Breast epithelium (tissue), 4 donors: ENCODE data around the gene MPP2. TPM values are rescaled to one million over a fixed set of nuclear protein-coding genes. Genes with fewer than 3 reads are reported as not detected.

ENCODE experiments used
- DNase-seq, 2 donors: peaks; one replicate each; pipeline ENCODE4 v3.0.0-alpha.2; 2019; ENCODE audit warnings: low spot score in 2 of 2
- H3K27ac ChIP-seq, 2 donors: fragments of 200-600 bp; sonication (generic) in 1 of 2; one replicate each; pipeline ENCODE4 v1.5.1; 2016 to 2019; ENCODE audit warnings: mild to moderate bottlenecking in 1 of 2
- H3K27me3 ChIP-seq, 2 donors: fragments of 200-600 bp; sonication (generic) in 1 of 2; one replicate each; pipeline versions ENCODE4 v1.5.1 to v1.6.0; 2017 to 2019; ENCODE audit warnings: control low read depth in 1 of 2, mild to moderate bottlenecking in 1 of 2
- H3K36me3 ChIP-seq: fragments of 200-600 bp; one replicate; pipeline ENCODE4 v1.5.1; 2019
- H3K4me1 ChIP-seq, 2 donors: fragments of 200-600 bp; sonication (generic); one replicate each; pipeline ENCODE4 v1.5.1; 2016 to 2019; ENCODE audit warnings: control low read depth in 1 of 2
- H3K4me3 ChIP-seq, 3 donors: fragments of 200-600 bp; sonication (generic); 1 replicate in 2 of 3; 2 replicates in 1 of 3; pipeline ENCODE4 v1.5.1; 2016 to 2019; ENCODE audit warnings: mild to moderate bottlenecking in 3 of 3, moderate library complexity in 2 of 3
- H3K9me3 ChIP-seq, 2 donors: fragments of 200-600 bp; sonication (generic) in 1 of 2; one replicate each; pipeline ENCODE4 v1.5.1; 2016 to 2019; ENCODE audit warnings: control low read depth in 1 of 2
- POLR2A ChIP-seq: fragments of 450-650 bp; IDR thresholded peaks from one replicate; pipeline ENCODE4 v1.6.1; 2016; ENCODE audit warnings: antibody characterized with exemption, mild to moderate bottlenecking, moderate library complexity
- POLR2AphosphoS5 ChIP-seq, 3 donors: sonication (generic); formaldehyde crosslinking; IDR thresholded peaks; one replicate each; pipeline ENCODE4 v1.6.1; 2017; ENCODE audit warnings: antibody characterized with exemption in 3 of 3
- intact Hi-C: fragments of 100-400 bp; cut with DNase I; formaldehyde crosslinking; loops from one replicate; pipeline ENCODE4 v1.15.1; 2023; ENCODE audit warnings: low total_unique reads
- total RNA-seq, 3 donors: library from RNA; depleted of rRNA; stranded (reverse); fragments of >200 nt; gene quantifications; one replicate each; pipeline ENCODE4 v1.1.0, GENCODE V29; 2016
- TF ChIP-seq, protein P1 (sequence below), 3 donors: fragments of 450-650 bp; IDR thresholded peaks; one replicate each; pipeline ENCODE4 v1.5.1; 2016 to 2017; ENCODE audit warnings: antibody characterized with exemption in 3 of 3, mild to moderate bottlenecking in 3 of 3, moderate library complexity in 3 of 3

Gene MPP2, protein sequence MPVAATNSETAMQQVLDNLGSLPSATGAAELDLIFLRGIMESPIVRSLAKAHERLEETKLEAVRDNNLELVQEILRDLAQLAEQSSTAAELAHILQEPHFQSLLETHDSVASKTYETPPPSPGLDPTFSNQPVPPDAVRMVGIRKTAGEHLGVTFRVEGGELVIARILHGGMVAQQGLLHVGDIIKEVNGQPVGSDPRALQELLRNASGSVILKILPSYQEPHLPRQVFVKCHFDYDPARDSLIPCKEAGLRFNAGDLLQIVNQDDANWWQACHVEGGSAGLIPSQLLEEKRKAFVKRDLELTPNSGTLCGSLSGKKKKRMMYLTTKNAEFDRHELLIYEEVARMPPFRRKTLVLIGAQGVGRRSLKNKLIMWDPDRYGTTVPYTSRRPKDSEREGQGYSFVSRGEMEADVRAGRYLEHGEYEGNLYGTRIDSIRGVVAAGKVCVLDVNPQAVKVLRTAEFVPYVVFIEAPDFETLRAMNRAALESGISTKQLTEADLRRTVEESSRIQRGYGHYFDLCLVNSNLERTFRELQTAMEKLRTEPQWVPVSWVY
- total RNA-seq = 1 to 10 TPM; 2.6 to 7.9 (median 3.9) TPM

DNA sequence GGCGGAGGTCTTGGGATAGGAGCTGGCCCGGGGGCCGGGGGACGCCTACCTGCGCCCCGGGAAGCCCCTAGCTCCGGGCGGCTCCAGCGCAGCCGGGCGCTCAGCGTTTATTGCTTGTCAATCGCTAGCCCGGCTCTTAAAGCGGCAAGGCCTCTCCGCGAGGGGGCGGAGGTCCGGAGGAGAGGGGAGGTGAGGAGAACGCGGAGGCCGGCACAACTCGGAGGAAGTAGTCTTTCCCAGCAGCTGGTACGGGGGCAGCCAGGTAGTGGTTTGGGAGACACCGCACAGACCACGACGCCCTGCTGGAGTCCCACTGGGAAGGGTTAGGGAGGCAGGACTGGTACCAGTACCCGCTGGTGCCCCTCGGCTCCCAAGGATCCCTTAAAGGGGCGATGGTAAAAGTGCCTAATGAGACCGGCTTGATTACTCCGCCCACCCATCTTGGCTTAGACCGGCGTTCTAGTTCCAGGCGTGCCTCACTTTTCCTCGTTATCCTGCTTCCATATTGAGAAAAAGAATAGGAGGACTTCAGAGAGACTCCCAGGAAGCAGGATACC lies at the start of gene MPP2:
TSS of gene MPP2 (minus strand) at position 112 of the 557 bp plus-strand sequence. CDS start 3,076 bp downstream, outside the sequence.
- TF ChIP-seq, protein P1, sequence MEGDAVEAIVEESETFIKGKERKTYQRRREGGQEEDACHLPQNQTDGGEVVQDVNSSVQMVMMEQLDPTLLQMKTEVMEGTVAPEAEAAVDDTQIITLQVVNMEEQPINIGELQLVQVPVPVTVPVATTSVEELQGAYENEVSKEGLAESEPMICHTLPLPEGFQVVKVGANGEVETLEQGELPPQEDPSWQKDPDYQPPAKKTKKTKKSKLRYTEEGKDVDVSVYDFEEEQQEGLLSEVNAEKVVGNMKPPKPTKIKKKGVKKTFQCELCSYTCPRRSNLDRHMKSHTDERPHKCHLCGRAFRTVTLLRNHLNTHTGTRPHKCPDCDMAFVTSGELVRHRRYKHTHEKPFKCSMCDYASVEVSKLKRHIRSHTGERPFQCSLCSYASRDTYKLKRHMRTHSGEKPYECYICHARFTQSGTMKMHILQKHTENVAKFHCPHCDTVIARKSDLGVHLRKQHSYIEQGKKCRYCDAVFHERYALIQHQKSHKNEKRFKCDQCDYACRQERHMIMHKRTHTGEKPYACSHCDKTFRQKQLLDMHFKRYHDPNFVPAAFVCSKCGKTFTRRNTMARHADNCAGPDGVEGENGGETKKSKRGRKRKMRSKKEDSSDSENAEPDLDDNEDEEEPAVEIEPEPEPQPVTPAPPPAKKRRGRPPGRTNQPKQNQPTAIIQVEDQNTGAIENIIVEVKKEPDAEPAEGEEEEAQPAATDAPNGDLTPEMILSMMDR (IDR thresholded peaks at IDR 0.05) = peak in 1 of 3 donors; percentile 24
- TF ChIP-seq POLR2A (no peak), POLR2AphosphoS5 (IDR thresholded peaks at IDR 0.05) (peak; percentile 17 to 51 (median 31))
- Histone ChIP-seq H3K9me3 (no peaks in the 10 kb centered on the region), H3K36me3 (no peaks in the 10 kb centered on the region), H3K27me3 (peaks cover 0 to 5% of the 10 kb centered on the region in 2 donors), H3K27ac (peak within 1 kb of the TSS; percentile 87 to 90), H3K4me1 (peaks cover 8 to 10% of the 10 kb centered on the region in 2 donors), H3K4me3 (peak within 1 kb of the TSS; percentile 67 to 87 (median 76))
- intact Hi-C loops = no loop called here
- peak in 1 of 2 donors; percentile 65 for DNase-seq

DNA sequence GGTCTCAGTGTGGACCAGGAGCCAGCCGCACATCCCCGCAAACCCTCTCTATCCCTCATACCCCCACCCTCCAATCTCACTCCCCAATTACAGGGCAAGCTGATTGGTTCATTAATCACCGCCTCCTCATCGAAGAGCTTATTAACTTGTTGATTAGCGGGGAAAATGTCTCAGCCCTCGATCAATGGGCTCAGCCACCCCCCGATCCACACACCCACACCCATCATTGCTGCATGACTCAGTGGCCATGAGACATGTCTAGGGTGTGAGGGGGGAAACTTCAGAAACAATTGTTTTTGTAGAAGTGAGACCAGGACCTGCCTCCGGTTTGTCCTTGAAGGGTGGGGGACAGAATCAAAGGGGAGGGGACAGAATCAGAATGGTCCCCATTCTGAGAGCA lies 48.9 kb upstream of the MPP2 start:
- H3K4me3 ChIP-seq = no peak overlapping the region
- TF ChIP-seq, protein P1 (IDR thresholded peaks at IDR 0.05) = no peak
- H3K27me3 ChIP-seq = peaks cover 4 to 23% of the 10 kb centered on the region in 2 donors
- DNase-seq = no peak
- intact Hi-C loops = no loop called here
- no peaks in the 10 kb centered on the region for H3K9me3 ChIP-seq
- no peaks in the 10 kb centered on the region for H3K4me1 ChIP-seq
- no peak overlapping the region for H3K27ac ChIP-seq
- no peaks in the 10 kb centered on the region for H3K36me3 ChIP-seq

DNA sequence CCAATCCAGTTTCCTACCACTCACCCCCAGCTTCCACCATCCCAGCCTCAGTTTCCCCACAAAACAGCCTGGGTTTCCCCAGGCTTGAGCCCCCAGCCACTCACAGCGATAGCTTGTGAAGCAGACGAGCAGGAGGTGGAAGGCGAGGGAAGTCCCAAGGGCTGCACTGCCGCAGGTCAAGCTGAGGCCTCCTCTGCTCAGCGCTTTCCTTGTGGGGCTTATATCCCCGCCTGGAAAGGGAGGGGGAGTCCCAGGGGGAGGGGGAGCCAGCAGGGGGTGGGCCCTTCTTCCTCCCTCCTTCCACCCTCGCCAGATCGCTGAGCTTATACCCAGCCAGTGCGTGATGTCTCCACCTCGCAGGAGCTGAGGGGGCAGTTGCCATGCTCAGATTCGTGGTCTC lies 46.4 kb upstream of the MPP2 start, which contains the start of gene PYY:
TSS of gene PYY (minus strand) at position 195 of the 400 bp plus-strand sequence. CDS start 457 bp downstream, outside the sequence.
- Histone ChIP-seq H3K4me1 (no peaks in the 10 kb centered on the region), H3K27me3 (peaks cover 4 to 31% of the 10 kb centered on the region in 2 donors), H3K4me3 (peak within 1 kb of the TSS in 2 of 3 donors; percentile 16 to 53), H3K27ac (no peak within 1 kb of the TSS), H3K36me3 (no peaks in the 10 kb centered on the region), H3K9me3 (no peaks in the 10 kb centered on the region)
- intact Hi-C loops = no loop called here
- TF ChIP-seq POLR2A (no peak), POLR2AphosphoS5 (IDR thresholded peaks at IDR 0.05) (no peak)
- TF ChIP-seq, protein P1 (IDR thresholded peaks at IDR 0.05) = no peak
- no peak for DNase-seq

DNA sequence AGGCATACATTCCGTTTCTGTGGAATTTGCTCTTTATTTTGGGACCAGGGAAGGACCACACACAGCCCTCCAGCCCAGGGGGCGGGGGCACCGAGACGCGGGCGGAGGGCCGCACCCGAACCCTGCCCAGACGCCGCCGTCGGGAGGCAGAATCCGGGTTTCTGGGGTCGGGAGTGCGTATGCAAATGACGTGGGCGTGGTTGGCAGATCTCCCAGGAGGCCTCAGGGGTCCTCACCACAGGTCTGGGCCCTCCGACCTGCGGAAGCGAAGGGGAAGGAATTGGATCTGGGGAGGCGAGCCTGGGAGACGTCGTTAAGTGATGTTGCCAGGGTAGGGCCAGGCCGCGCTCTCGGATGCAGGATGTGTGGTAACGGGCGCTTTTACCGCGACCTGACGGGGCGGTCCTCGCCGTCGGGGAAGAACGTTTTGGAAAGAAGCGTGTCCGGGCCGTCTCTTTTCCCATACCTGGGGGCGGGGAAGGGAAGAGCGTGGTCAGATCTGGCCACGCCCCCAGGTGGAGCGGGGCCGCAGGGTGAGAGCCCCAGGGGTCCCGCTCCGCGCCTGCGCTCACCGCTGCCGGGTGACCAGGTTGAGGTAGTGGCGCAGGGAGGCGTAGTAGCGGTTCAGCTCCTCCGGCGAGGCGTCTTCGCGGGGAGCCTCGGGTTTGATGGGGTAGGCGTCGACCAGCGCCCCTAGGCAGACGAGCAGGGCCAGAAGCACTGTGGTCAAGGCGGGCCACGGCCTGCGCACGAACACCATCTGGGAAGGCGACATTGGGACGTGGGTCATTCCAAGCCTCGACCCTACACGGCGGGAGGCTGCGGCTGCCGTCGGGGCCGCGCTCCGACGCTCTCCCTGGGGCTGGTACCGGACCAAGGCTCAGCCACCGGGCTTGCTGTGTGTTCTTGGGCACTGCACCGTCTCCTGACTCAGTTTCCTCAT lies 45.7 kb upstream of the MPP2 start:
- intact Hi-C loops = no loop called here

More for the DNA sequence above, 45.7 kb upstream of the MPP2 start:
- peaks cover 4 to 35% of the 10 kb centered on the region in 2 donors for H3K27me3 ChIP-seq
- no peak overlapping the region for H3K27ac ChIP-seq
- peak overlapping the region in 2 of 3 donors; percentile 16 to 53 for H3K4me3 ChIP-seq
- no peak for DNase-seq
- no peaks in the 10 kb centered on the region for H3K4me1 ChIP-seq
- no peaks in the 10 kb centered on the region for H3K9me3 ChIP-seq
- no peak for TF ChIP-seq POLR2AphosphoS5 (IDR thresholded peaks at IDR 0.05)
- TF ChIP-seq POLR2A = no peak
- TF ChIP-seq, protein P1 (IDR thresholded peaks at IDR 0.05) = no peak
- no peaks in the 10 kb centered on the region for H3K36me3 ChIP-seq
